ENCODE results near the gene CFAP20DC. TPM values are rescaled to one million over a fixed set of nuclear protein-coding genes. Genes with fewer than 3 reads are reported as not detected.

The CFAP20DC gene
- polyA plus RNA-seq, 2 donors, result 8.1 to 14.1 TPM

- Histone ChIP-seq H3K4me3 (ENCODE audit: low read depth in 1 of 2, low read length in 2 of 2) (no peak overlapping the region), H3K27me3 (ENCODE audit: control insufficient read depth in 1 of 2, insufficient read depth in 2 of 2, low read length in 2 of 2) (no peaks in the 10 kb centered on the region)
- 80 to 81% methylated on average over 4 of the region's 4 CpGs for WGBS, 2 donors
Measured at GRCh38 chr3:58952128-58952917, 97.5 kb downstream of the CFAP20DC start.

GRCh38 chr3:58948018-58948417 is 101.8 kb downstream of the CFAP20DC start:
- WGBS, 2 donors, result 34 to 59% methylated on average over 1 of the region's 1 CpG
- Histone ChIP-seq H3K4me1 (ENCODE audit: control insufficient read depth in 2 of 2, insufficient read depth in 2 of 2, low read length in 1 of 2) (no peaks in the 10 kb centered on the region), H3K4me3 (ENCODE audit: low read depth in 1 of 2, low read length in 2 of 2) (no peak overlapping the region), H3K36me3 (ENCODE audit: control insufficient read depth in 2 of 2, insufficient read depth in 2 of 2, low read length in 1 of 2) (no peaks in the 10 kb centered on the region), H3K27ac (ENCODE audit: low read depth in 2 of 2, low read length in 1 of 2) (no peak overlapping the region), H3K27me3 (ENCODE audit: control insufficient read depth in 1 of 2, insufficient read depth in 2 of 2, low read length in 2 of 2) (no peaks in the 10 kb centered on the region), H3K9me3 (ENCODE audit: control insufficient read depth in 2 of 2, insufficient read depth in 1 of 2, low read depth in 1 of 2, low read length in 1 of 2) (peaks cover under 1 to 3% of the 10 kb centered on the region in 2 donors)

More at GRCh38 chr3:58952128-58952917, 97.5 kb downstream of the CFAP20DC start:
- Histone ChIP-seq H3K4me1 (ENCODE audit: control insufficient read depth in 2 of 2, insufficient read depth in 2 of 2, low read length in 1 of 2) (no peaks in the 10 kb centered on the region), H3K27ac (ENCODE audit: low read depth in 2 of 2, low read length in 1 of 2) (no peak overlapping the region), H3K9me3 (ENCODE audit: control insufficient read depth in 2 of 2, insufficient read depth in 1 of 2, low read depth in 1 of 2, low read length in 1 of 2) (peaks cover 0 to 3% of the 10 kb centered on the region in 2 donors), H3K36me3 (ENCODE audit: control insufficient read depth in 2 of 2, insufficient read depth in 2 of 2, low read length in 1 of 2) (no peaks in the 10 kb centered on the region)

- Histone ChIP-seq H3K36me3 (ENCODE audit: control insufficient read depth in 2 of 2, insufficient read depth in 2 of 2, low read length in 1 of 2) (no peaks in the 10 kb centered on the region), H3K4me1 (ENCODE audit: control insufficient read depth in 2 of 2, insufficient read depth in 2 of 2, low read length in 1 of 2) (no peaks in the 10 kb centered on the region), H3K27ac (ENCODE audit: low read depth in 2 of 2, low read length in 1 of 2) (no peak overlapping the region), H3K4me3 (ENCODE audit: low read depth in 1 of 2, low read length in 2 of 2) (no peak overlapping the region), H3K27me3 (ENCODE audit: control insufficient read depth in 1 of 2, insufficient read depth in 2 of 2, low read length in 2 of 2) (no peaks in the 10 kb centered on the region), H3K9me3 (ENCODE audit: control insufficient read depth in 2 of 2, insufficient read depth in 1 of 2, low read depth in 1 of 2, low read length in 1 of 2) (peaks cover 2 to 6% of the 10 kb centered on the region in 2 donors)
- 74 to 91% methylated on average over 2 of the region's 2 CpGs for WGBS, 2 donors
Measured at GRCh38 chr3:58946875-58947274, 103.0 kb downstream of the CFAP20DC start.

GRCh38 chr3:58938057-58938456 is 111.8 kb downstream of the CFAP20DC start:
- WGBS, 2 donors, result 88 to 89% methylated on average over 2 of the region's 2 CpGs
- H3K9me3 ChIP-seq (ENCODE audit: control insufficient read depth in 2 of 2, insufficient read depth in 1 of 2, low read depth in 1 of 2, low read length in 1 of 2), result peaks cover 2 to 3% of the 10 kb centered on the region in 2 donors
- no peaks in the 10 kb centered on the region for H3K36me3 ChIP-seq (ENCODE audit: control insufficient read depth in 2 of 2, insufficient read depth in 2 of 2, low read length in 1 of 2)
- H3K4me1 ChIP-seq (ENCODE audit: control insufficient read depth in 2 of 2, insufficient read depth in 2 of 2, low read length in 1 of 2), result no peaks in the 10 kb centered on the region
- no peak overlapping the region for H3K27ac ChIP-seq (ENCODE audit: low read depth in 2 of 2, low read length in 1 of 2)
- no peak overlapping the region for H3K4me3 ChIP-seq (ENCODE audit: low read depth in 1 of 2, low read length in 2 of 2)
- no peaks in the 10 kb centered on the region for H3K27me3 ChIP-seq (ENCODE audit: control insufficient read depth in 1 of 2, insufficient read depth in 2 of 2, low read length in 2 of 2)

- Histone ChIP-seq H3K4me1 (ENCODE audit: control insufficient read depth in 2 of 2, insufficient read depth in 2 of 2, low read length in 1 of 2) (no peaks in the 10 kb centered on the region), H3K36me3 (ENCODE audit: control insufficient read depth in 2 of 2, insufficient read depth in 2 of 2, low read length in 1 of 2) (no peaks in the 10 kb centered on the region), H3K4me3 (ENCODE audit: low read depth in 1 of 2, low read length in 2 of 2) (no peak overlapping the region), H3K27me3 (ENCODE audit: control insufficient read depth in 1 of 2, insufficient read depth in 2 of 2, low read length in 2 of 2) (no peaks in the 10 kb centered on the region), H3K9me3 (ENCODE audit: control insufficient read depth in 2 of 2, insufficient read depth in 1 of 2, low read depth in 1 of 2, low read length in 1 of 2) (peaks cover 0 to 2% of the 10 kb centered on the region in 2 donors), H3K27ac (ENCODE audit: low read depth in 2 of 2, low read length in 1 of 2) (no peak overlapping the region)
- 41 to 55% methylated on average over 1 of the region's 1 CpG for WGBS, 2 donors
Measured at GRCh38 chr3:58924578-58924977, 125.2 kb downstream of the CFAP20DC start.

GRCh38 chr3:58900386-58900785 is 149.4 kb downstream of the CFAP20DC start:
- no peaks in the 10 kb centered on the region for H3K36me3 ChIP-seq (ENCODE audit: control insufficient read depth in 2 of 2, insufficient read depth in 2 of 2, low read length in 1 of 2)
- H3K27ac ChIP-seq (ENCODE audit: low read depth in 2 of 2, low read length in 1 of 2), result no peak overlapping the region
- peaks cover 0 to 3% of the 10 kb centered on the region in 2 donors for H3K9me3 ChIP-seq (ENCODE audit: control insufficient read depth in 2 of 2, insufficient read depth in 1 of 2, low read depth in 1 of 2, low read length in 1 of 2)
- no peak overlapping the region for H3K4me3 ChIP-seq (ENCODE audit: low read depth in 1 of 2, low read length in 2 of 2)
- no peaks in the 10 kb centered on the region for H3K27me3 ChIP-seq (ENCODE audit: control insufficient read depth in 1 of 2, insufficient read depth in 2 of 2, low read length in 2 of 2)
- WGBS, 2 donors, result 92 to 94% methylated on average over 1 of the region's 1 CpG
- no peaks in the 10 kb centered on the region for H3K4me1 ChIP-seq (ENCODE audit: control insufficient read depth in 2 of 2, insufficient read depth in 2 of 2, low read length in 1 of 2)

- 46 to 57% methylated on average over 2 of the region's 2 CpGs for WGBS, 2 donors
- Histone ChIP-seq H3K36me3 (ENCODE audit: control insufficient read depth in 2 of 2, insufficient read depth in 2 of 2, low read length in 1 of 2) (no peaks in the 10 kb centered on the region), H3K4me3 (ENCODE audit: low read depth in 1 of 2, low read length in 2 of 2) (no peak overlapping the region), H3K27me3 (ENCODE audit: control insufficient read depth in 1 of 2, insufficient read depth in 2 of 2, low read length in 2 of 2) (no peaks in the 10 kb centered on the region), H3K9me3 (ENCODE audit: control insufficient read depth in 2 of 2, insufficient read depth in 1 of 2, low read depth in 1 of 2, low read length in 1 of 2) (peaks cover 0 to 3% of the 10 kb centered on the region in 2 donors), H3K4me1 (ENCODE audit: control insufficient read depth in 2 of 2, insufficient read depth in 2 of 2, low read length in 1 of 2) (no peaks in the 10 kb centered on the region), H3K27ac (ENCODE audit: low read depth in 2 of 2, low read length in 1 of 2) (no peak overlapping the region)
Measured at GRCh38 chr3:58899953-58900298, 149.9 kb downstream of the CFAP20DC start.

GRCh38 chr3:58899159-58899952 is 150.5 kb downstream of the CFAP20DC start:
- no peaks in the 10 kb centered on the region for H3K36me3 ChIP-seq (ENCODE audit: control insufficient read depth in 2 of 2, insufficient read depth in 2 of 2, low read length in 1 of 2)
- no peaks in the 10 kb centered on the region for H3K27me3 ChIP-seq (ENCODE audit: control insufficient read depth in 1 of 2, insufficient read depth in 2 of 2, low read length in 2 of 2)
- no peak overlapping the region for H3K27ac ChIP-seq (ENCODE audit: low read depth in 2 of 2, low read length in 1 of 2)
- 39 to 45% methylated on average over 8 of the region's 8 CpGs for WGBS, 2 donors
- no peak overlapping the region for H3K4me3 ChIP-seq (ENCODE audit: low read depth in 1 of 2, low read length in 2 of 2)
- H3K9me3 ChIP-seq (ENCODE audit: control insufficient read depth in 2 of 2, insufficient read depth in 1 of 2, low read depth in 1 of 2, low read length in 1 of 2), result peaks cover 0 to 3% of the 10 kb centered on the region in 2 donors
- H3K4me1 ChIP-seq (ENCODE audit: control insufficient read depth in 2 of 2, insufficient read depth in 2 of 2, low read length in 1 of 2), result no peaks in the 10 kb centered on the region

GRCh38 chr3:58898513-58898912 is 151.3 kb downstream of the CFAP20DC start:
- Histone ChIP-seq H3K4me1 (ENCODE audit: control insufficient read depth in 2 of 2, insufficient read depth in 2 of 2, low read length in 1 of 2) (no peaks in the 10 kb centered on the region), H3K27me3 (ENCODE audit: control insufficient read depth in 1 of 2, insufficient read depth in 2 of 2, low read length in 2 of 2) (no peaks in the 10 kb centered on the region), H3K27ac (ENCODE audit: low read depth in 2 of 2, low read length in 1 of 2) (no peak overlapping the region), H3K4me3 (ENCODE audit: low read depth in 1 of 2, low read length in 2 of 2) (no peak overlapping the region), H3K36me3 (ENCODE audit: control insufficient read depth in 2 of 2, insufficient read depth in 2 of 2, low read length in 1 of 2) (no peaks in the 10 kb centered on the region), H3K9me3 (ENCODE audit: control insufficient read depth in 2 of 2, insufficient read depth in 1 of 2, low read depth in 1 of 2, low read length in 1 of 2) (peaks cover 0 to 3% of the 10 kb centered on the region in 2 donors)
- WGBS, 2 donors, result 80 to 90% methylated on average over 2 of the region's 2 CpGs

Data from esophagus (tissue), 2 donors.